H1 (cell line): ENCODE results near the gene EHBP1.

Source experiments
- CTCF ChIP-seq, 3 experiments: IDR thresholded peaks; 1 replicate in 2 of 3; 2 replicates in 1 of 3; pipeline versions ENCODE4 v1.5.1 to v1.6.1; 2011; ENCODE audit warnings: low read length in 3 of 3, mild to moderate bottlenecking in 3 of 3, inconsistent platforms in 2 of 3, low read depth in 1 of 3, moderate library complexity in 1 of 3; ENCODE audit not compliant: insufficient read depth in 1 of 3; ENCODE audit errors: control extremely low read depth in 1 of 3
- EP300 ChIP-seq, 2 experiments: IDR thresholded peaks; 1 replicate in 1 of 2; 2 replicates in 1 of 2; pipeline ENCODE4 v1.6.1; 2011 to 2012; ENCODE audit warnings: low read depth in 2 of 2, low read length in 2 of 2, mild to moderate bottlenecking in 2 of 2, borderline replicate concordance in 1 of 2, inconsistent platforms in 1 of 2, moderate library complexity in 1 of 2
- EZH2 ChIP-seq: fragments of 200-600 bp; sonication (generic); IDR thresholded peaks from 2 replicates; pipeline ENCODE4 v1.7.1; 2012; ENCODE audit warnings: low read depth, mild to moderate bottlenecking, moderate library complexity, low read length, inconsistent platforms; ENCODE audit not compliant: severe bottlenecking
- JUND ChIP-seq: IDR thresholded peaks from 2 replicates; pipeline ENCODE4 v1.6.1; 2011; ENCODE audit warnings: mild to moderate bottlenecking, improper control_type of control experiment, low read length
- POLR2A ChIP-seq, 2 experiments: IDR thresholded peaks; 1 replicate in 1 of 2; 2 replicates in 1 of 2; pipeline ENCODE4 v1.6.1; 2011; ENCODE audit warnings: low read depth in 2 of 2, low read length in 2 of 2, mild to moderate bottlenecking in 2 of 2; ENCODE audit errors: control extremely low read depth in 1 of 2
- SRF ChIP-seq: IDR thresholded peaks from 2 replicates; pipeline ENCODE4 v1.6.1; 2011; ENCODE audit warnings: mild to moderate bottlenecking, low read depth, low read length, moderate library complexity
- TAF1 ChIP-seq: IDR thresholded peaks from 2 replicates; pipeline ENCODE4 v1.6.1; 2011; ENCODE audit warnings: mild to moderate bottlenecking, low read depth, low read length
- TEAD4 ChIP-seq: IDR thresholded peaks from 2 replicates; pipeline ENCODE4 v1.6.1; 2012; ENCODE audit warnings: low read depth, low read length, inconsistent platforms, mixed read lengths

DNA sequence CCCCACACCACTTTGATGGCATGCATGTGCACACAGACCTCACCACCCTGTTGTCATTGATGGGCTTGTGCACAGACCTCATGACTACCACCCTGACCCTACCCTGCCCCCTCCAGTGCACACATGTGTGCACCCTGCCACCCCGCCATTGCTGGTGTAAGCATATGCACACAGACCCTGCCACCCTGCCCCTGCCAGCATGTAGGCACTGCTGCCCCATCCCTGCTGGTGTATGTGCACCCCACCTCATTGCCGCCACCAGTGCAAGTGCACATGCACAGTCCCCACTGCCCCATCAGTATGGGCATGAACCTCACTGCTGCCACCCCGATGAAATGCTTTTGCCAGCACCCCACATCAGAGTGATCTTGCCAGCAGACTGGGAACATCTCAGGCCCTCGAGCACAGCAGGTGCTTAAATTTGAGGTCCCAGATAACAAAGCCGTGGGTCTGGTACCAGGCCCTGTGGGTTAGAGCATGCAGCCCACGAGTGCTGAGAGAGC, 169.4 kb downstream of the EHBP1 start:
- TF ChIP-seq EZH2 = no peak
- no peak for TF ChIP-seq SRF
- no peak for TF ChIP-seq JUND
- TF ChIP-seq CTCF (IDR thresholded peaks at IDR 0.05; ENCODE audit: control extremely low read depth in 1 of 3, insufficient read depth in 1 of 3, low read depth in 1 of 3, low read length in 3 of 3) = no peak
- TF ChIP-seq EP300 (IDR thresholded peaks at IDR 0.05; ENCODE audit: borderline replicate concordance in 1 of 2, low read depth in 2 of 2, low read length in 2 of 2) = no peak
- no peak for TF ChIP-seq POLR2A (IDR thresholded peaks at IDR 0.05; ENCODE audit: control extremely low read depth in 1 of 2, low read depth in 2 of 2, low read length in 2 of 2)
- TF ChIP-seq TAF1 = no peak
- TF ChIP-seq TEAD4 = no peak
